B cell (primary cell): ENCODE results near the gene RNF157. TPM values are rescaled to one million over a fixed set of nuclear protein-coding genes. Genes with fewer than 3 reads are reported as not detected.

Experiments
- ATAC-seq: fragments of 200-7000 bp; cut with Tn5 transposase; one replicate; pipeline ENCODE4 v1.10.0; 2021; ENCODE audit warnings: low read depth, mild to moderate bottlenecking, moderate number of reproducible peaks, moderate library complexity
- CTCF ChIA-PET: fragments of 350-600 bp; sonication (Branson Sonifier 250); formaldehyde crosslinking; loops from one replicate; lab custom pipeline; 2021; ENCODE audit warnings: antibody characterized with exemption, inconsistent platforms; lab: Charles Lee
- POLR2A ChIA-PET: fragments of 350-600 bp; sonication (Branson Sonifier 250); formaldehyde crosslinking; loops from one replicate; lab custom pipeline; 2021; ENCODE audit warnings: antibody characterized with exemption; lab: Charles Lee
- DNase-seq: peaks from one replicate; pipeline ENCODE4 v3.0.0; 2013
- H2AFZ ChIP-seq: 2 replicates; pipeline ENCODE4 v1.6.1; 2012; ENCODE audit warnings: mild to moderate bottlenecking, low read depth, low read length; ENCODE audit not compliant: insufficient read depth, poor library complexity, severe bottlenecking
- H3K27ac ChIP-seq, 2 donors: 1 replicate in 1 of 2; 2 replicates in 1 of 2; pipeline ENCODE4 v1.5.1; 2012 to 2013; ENCODE audit warnings: low read length in 2 of 2, mild to moderate bottlenecking in 2 of 2, moderate library complexity in 1 of 2
- H3K27me3 ChIP-seq, 4 experiments: fragments of 200-600 bp in 1 of 4; sonication (generic) in 1 of 4; replicated peaks in 1 of 4; 1 replicate in 2 of 4; 2 replicates in 2 of 4; pipeline versions ENCODE4 v1.6.1 to v1.7.0; 2013 to 2016; ENCODE audit warnings: low read length in 3 of 4, mild to moderate bottlenecking in 2 of 4, mixed read lengths in 1 of 4, moderate library complexity in 1 of 4; ENCODE audit not compliant: insufficient read depth in 4 of 4, control insufficient read depth in 3 of 4; ENCODE audit errors: control extremely low read depth in 1 of 4
- H3K36me3 ChIP-seq, 2 experiments: replicated peaks in 1 of 2; 1 replicate in 1 of 2; 2 replicates in 1 of 2; pipeline versions ENCODE4 v1.6.1 to v1.7.1; 2013; ENCODE audit warnings: low read length in 1 of 2; ENCODE audit not compliant: insufficient read depth in 2 of 2, control insufficient read depth in 1 of 2; ENCODE audit errors: control extremely low read depth in 1 of 2, extremely low read depth in 1 of 2
- H3K4me1 ChIP-seq, 2 donors: fragments of 200-600 bp in 1 of 2; sonication (generic) in 1 of 2; 1 replicate in 1 of 2; 2 replicates in 1 of 2; pipeline versions ENCODE4 v1.5.1 to v1.6.1; 2013 to 2017; ENCODE audit warnings: low read length in 2 of 2; ENCODE audit not compliant: control insufficient read depth in 2 of 2, insufficient read depth in 2 of 2
- H3K4me2 ChIP-seq: replicated peaks from 2 replicates; pipeline ENCODE3; 2012; ENCODE audit warnings: mild to moderate bottlenecking, low read depth, low read length; ENCODE audit not compliant: poor library complexity, severe bottlenecking
- H3K4me3 ChIP-seq, 5 experiments: fragments of 200-600 bp in 1 of 5; sonication (generic) in 1 of 5; 1 replicate in 3 of 5; 2 replicates in 2 of 5; pipeline versions ENCODE4 v1.5.1 to v1.7.0; 2011 to 2016; ENCODE audit warnings: low read length in 4 of 5, mild to moderate bottlenecking in 4 of 5, low read depth in 2 of 5, control low read depth in 1 of 5, moderate library complexity in 1 of 5; ENCODE audit not compliant: insufficient read depth in 1 of 5; ENCODE audit errors: control extremely low read depth in 1 of 5, extremely low read depth in 1 of 5
- H3K79me2 ChIP-seq: fragments of 200-600 bp; sonication (generic); one replicate; pipeline ENCODE4 v1.6.0; 2016; ENCODE audit warnings: low read length; ENCODE audit not compliant: control insufficient read depth, insufficient read depth
- H3K9ac ChIP-seq: fragments of 200-600 bp; sonication (generic); 2 replicates; pipeline ENCODE4 v1.6.1; 2017; ENCODE audit warnings: mild to moderate bottlenecking, low read length, moderate library complexity
- H3K9me3 ChIP-seq, 3 donors: one replicate each; pipeline versions ENCODE4 v1.6.1 to v1.7.1; 2013; ENCODE audit warnings: low read length in 2 of 3; ENCODE audit not compliant: control insufficient read depth in 2 of 3, insufficient read depth in 1 of 3; ENCODE audit errors: control extremely low read depth in 1 of 3
- H4K20me1 ChIP-seq: 2 replicates; pipeline ENCODE4 v1.6.0; 2012; ENCODE audit warnings: mild to moderate bottlenecking, low read length; ENCODE audit not compliant: insufficient read depth, control insufficient read depth, poor library complexity, severe bottlenecking
- H3K27ac Mint-ChIP-seq: one replicate; pipeline ENCODE4 v1.8.0; 2021; ENCODE audit warnings: mixed read lengths
- H3K27me3 Mint-ChIP-seq: one replicate; pipeline ENCODE4 v1.8.0; 2021; ENCODE audit warnings: mixed read lengths
- H3K4me1 Mint-ChIP-seq: one replicate; pipeline ENCODE4 v1.8.0; 2021; ENCODE audit warnings: mixed read lengths
- H3K4me3 Mint-ChIP-seq: one replicate; pipeline ENCODE4 v1.8.0; 2021; ENCODE audit warnings: mixed read lengths
- H3K9me3 Mint-ChIP-seq: one replicate; pipeline ENCODE4 v1.8.0; 2022; ENCODE audit warnings: mixed read lengths; ENCODE audit not compliant: insufficient read depth
- CTCF ChIP-seq: fragments of 200-600 bp; IDR thresholded peaks from one replicate; pipeline ENCODE4 v1.8.0; 2022; ENCODE audit warnings: antibody characterized with exemption, mild to moderate bottlenecking
- EZH2 ChIP-seq: IDR thresholded peaks from 2 replicates; pipeline ENCODE4 v1.6.1; 2012; ENCODE audit warnings: borderline replicate concordance, low read depth, mild to moderate bottlenecking, moderate library complexity, low read length; ENCODE audit not compliant: insufficient read depth, poor library complexity, severe bottlenecking
- whole genome bisulfite sequencing: methylation state at CpG from one replicate; pipeline ENCODE4 v1.1.5; 2013; ENCODE audit warnings: missing lambda C conversion rate; ENCODE audit not compliant: insufficient coverage; 5-methylcytosine and 5-hydroxymethylcytosine counted together
- intact Hi-C: fragments of 100-400 bp; cut with micrococcal nuclease; formaldehyde crosslinking; loops from one replicate; pipeline ENCODE4 v1.10.0; 2022
- polyA plus RNA-seq: library from polyadenylated mRNA; depleted of rRNA; stranded (reverse); fragments of >200 nt; gene quantifications from 2 replicates; pipeline ENCODE4 v1.2.3, GENCODE V29; 2012
- total RNA-seq, 2 donors: library from RNA; stranded (reverse); fragments of 120-200 nt in 1 of 2; gene quantifications; 1 replicate in 1 of 2; 2 replicates in 1 of 2; pipeline versions ENCODE4 v1.2.3 to v1.2.4, GENCODE V29; 2013 to 2022

Gene RNF157
- total and polyA plus RNA-seq, 2 donors (not counting 1 experiment from before 2014, with no cell fraction given): 0.54 to 1.2 TPM

- no peak for TF ChIP-seq EZH2
- TF ChIP-seq CTCF: no peak
- Mint-ChIP-seq H3K27me3 (no peaks in the 10 kb centered on the region), H3K4me3 (no peak overlapping the region), H3K4me1 (peaks cover 14% of the 10 kb centered on the region), H3K9me3 (no peaks in the 10 kb centered on the region), H3K27ac (no peak overlapping the region)
- no peak for DNase-seq
- no peaks in the 10 kb centered on the region for H3K36me3 ChIP-seq
- H3K4me2 ChIP-seq: no peak overlapping the region
- no peak overlapping the region for H3K9ac ChIP-seq
- H3K27ac ChIP-seq: no peak overlapping the region
- no peaks in the 10 kb centered on the region for H3K27me3 ChIP-seq
- H2AFZ ChIP-seq: no peak overlapping the region
- no peaks in the 10 kb centered on the region for H3K9me3 ChIP-seq
- no peaks in the 10 kb centered on the region for H3K79me2 ChIP-seq
- intact Hi-C loops: no loop called here
- ChIA-PET CTCF (interaction anchor here (0.6 to 16.8 kb wide), 6 partner anchors 17 to 256 kb away, joined by 3 to 435 read pairs (median 5); no protein-coding TSS in a partner anchor), POLR2A (no interaction called here)
- no peak overlapping the region for H3K4me3 ChIP-seq
- H4K20me1 ChIP-seq: no peaks in the 10 kb centered on the region
- H3K4me1 ChIP-seq: peaks cover 17 to 19% of the 10 kb centered on the region in 2 donors
- no peak for ATAC-seq
- 100% methylated on average over 1 of the region's 1 CpG for whole genome bisulfite sequencing
Observed at GRCh38 chr17:76125922-76126321, 114.4 kb downstream of the RNF157 start.

GRCh38 chr17:76125391-76125675 is 115.0 kb downstream of the RNF157 start:
- H2AFZ ChIP-seq: no peak overlapping the region
- TF ChIP-seq CTCF (no peak), EZH2 (no peak)
- Mint-ChIP-seq H3K27me3 (peaks cover 2% of the 10 kb centered on the region), H3K4me1 (peaks cover 16% of the 10 kb centered on the region), H3K4me3 (no peak overlapping the region), H3K9me3 (no peaks in the 10 kb centered on the region), H3K27ac (no peak overlapping the region)
- H3K27me3 ChIP-seq: no peaks in the 10 kb centered on the region
- DNase-seq (no peak), ATAC-seq (no peak)
- H3K79me2 ChIP-seq: no peaks in the 10 kb centered on the region
- no peak overlapping the region for H3K27ac ChIP-seq
- WGBS: 90% methylated on average over 4 of the region's 5 CpGs
- peaks cover 18 to 21% of the 10 kb centered on the region in 2 donors for H3K4me1 ChIP-seq
- no peak overlapping the region for H3K9ac ChIP-seq
- no peaks in the 10 kb centered on the region for H3K36me3 ChIP-seq
- no peaks in the 10 kb centered on the region for H4K20me1 ChIP-seq
- no peak overlapping the region for H3K4me2 ChIP-seq
- no peak overlapping the region for H3K4me3 ChIP-seq
- H3K9me3 ChIP-seq: no peaks in the 10 kb centered on the region
- intact Hi-C loops: no loop called here
- ChIA-PET POLR2A (no interaction called here), CTCF (interaction anchor here (0.8 to 16.8 kb wide), 4 partner anchors 17 to 149 kb away, joined by 3 to 435 read pairs (median 88); no protein-coding TSS in a partner anchor)
